C4-2B (cell line): ENCODE data around the gene PXYLP1.

Source experiments
- CTCF ChIP-seq: fragments of 450-650 bp; conservative IDR thresholded peaks from 2 replicates; pipeline ENCODE4 v1.5.1; 2017; ENCODE audit warnings: mild to moderate bottlenecking
- ZFX ChIP-seq: fragments of 450-650 bp; IDR thresholded peaks from 2 replicates; pipeline ENCODE4 v1.6.1; 2017

- TF ChIP-seq CTCF (no peak), ZFX (no peak)
Measured at GRCh38 chr3:141343865-141344271, 112.2 kb downstream of the PXYLP1 start.
